CD14-positive monocyte (primary cell): ENCODE measurements around the gene CCDC194. TPM values are rescaled to one million over a fixed set of nuclear protein-coding genes. Genes with fewer than 3 reads are reported as not detected.

Experiments
- DNase-seq, 3 donors: peaks; one replicate each; pipeline ENCODE4 v3.0.0-alpha.2; 2011 to 2022
- H2AFZ ChIP-seq: 2 replicates; pipeline ENCODE4 v1.6.0; 2012; ENCODE audit warnings: mild to moderate bottlenecking, low read depth, low read length, inconsistent platforms; ENCODE audit not compliant: insufficient read depth, poor library complexity, severe bottlenecking
- H3K27ac ChIP-seq, 2 donors: 1 replicate in 1 of 2; 2 replicates in 1 of 2; pipeline ENCODE4 v1.5.1; 2012 to 2013; ENCODE audit warnings: low read length in 2 of 2, control low read depth in 1 of 2, inconsistent platforms in 1 of 2, low read depth in 1 of 2, mild to moderate bottlenecking in 1 of 2
- H3K27me3 ChIP-seq, 2 donors: one replicate each; pipeline versions ENCODE4 v1.6.0 to v1.6.1; 2011 to 2013; ENCODE audit warnings: low read length in 2 of 2; ENCODE audit not compliant: control insufficient read depth in 2 of 2, insufficient read depth in 2 of 2
- H3K36me3 ChIP-seq, 2 donors: replicated peaks in 1 of 2; 1 replicate in 1 of 2; 2 replicates in 1 of 2; pipeline versions ENCODE4 v1.5.1 to v1.6.1; 2012 to 2013; ENCODE audit warnings: low read length in 2 of 2, control low read depth in 1 of 2, inconsistent platforms in 1 of 2, mild to moderate bottlenecking in 1 of 2; ENCODE audit not compliant: insufficient read depth in 2 of 2, control insufficient read depth in 1 of 2
- H3K4me1 ChIP-seq, 2 donors: 1 replicate in 1 of 2; 2 replicates in 1 of 2; pipeline versions ENCODE4 v1.5.1 to v1.6.1; 2012 to 2013; ENCODE audit warnings: low read length in 2 of 2, control low read depth in 1 of 2, inconsistent platforms in 1 of 2, mild to moderate bottlenecking in 1 of 2, moderate library complexity in 1 of 2; ENCODE audit not compliant: insufficient read depth in 2 of 2, control insufficient read depth in 1 of 2
- H3K4me2 ChIP-seq: replicated peaks from 2 replicates; pipeline ENCODE3; 2012; ENCODE audit warnings: low read length, moderate library complexity, mild to moderate bottlenecking; ENCODE audit not compliant: poor library complexity, severe bottlenecking; ENCODE audit errors: extremely low read depth
- H3K4me3 ChIP-seq, 3 experiments: fragments of 200-600 bp in 1 of 3; sonication (generic) in 1 of 3; replicated peaks in 1 of 3; 1 replicate in 2 of 3; 2 replicates in 1 of 3; pipeline ENCODE4 v1.5.1; 2011 to 2013; ENCODE audit warnings: low read length in 3 of 3, mild to moderate bottlenecking in 3 of 3, control low read depth in 2 of 3, low read depth in 2 of 3, inconsistent platforms in 1 of 3, moderate library complexity in 1 of 3
- H3K79me2 ChIP-seq: 2 replicates; pipeline ENCODE4 v1.6.0; 2012; ENCODE audit warnings: mild to moderate bottlenecking, control low read depth, inconsistent platforms, low read length, moderate library complexity; ENCODE audit not compliant: insufficient read depth
- H3K9ac ChIP-seq: 2 replicates; pipeline ENCODE4 v1.6.0; 2017; ENCODE audit warnings: low read length, mild to moderate bottlenecking; ENCODE audit not compliant: insufficient read depth, poor library complexity, severe bottlenecking
- H3K9me3 ChIP-seq, 2 donors: replicated peaks in 1 of 2; 1 replicate in 1 of 2; 2 replicates in 1 of 2; pipeline versions ENCODE4 v1.5.1 to v1.6.1; 2012 to 2013; ENCODE audit warnings: low read length in 2 of 2, control low read depth in 1 of 2; ENCODE audit not compliant: control insufficient read depth in 1 of 2, insufficient read depth in 1 of 2
- H4K20me1 ChIP-seq: 2 replicates; pipeline ENCODE4 v1.6.0; 2012; ENCODE audit warnings: mild to moderate bottlenecking, low read length, control low read depth, moderate library complexity; ENCODE audit not compliant: insufficient read depth
- H3K27ac Mint-ChIP-seq, 7 donors: one replicate each; pipeline ENCODE4 v1.8.0; 2020; ENCODE audit warnings: mild to moderate bottlenecking in 7 of 7, mixed read lengths in 7 of 7, moderate library complexity in 6 of 7, inconsistent platforms in 2 of 7
- H3K27me3 Mint-ChIP-seq, 3 donors: one replicate each; pipeline ENCODE4 v1.8.0; 2021 to 2022; ENCODE audit warnings: low read depth in 3 of 3, mild to moderate bottlenecking in 3 of 3, mixed read lengths in 3 of 3, moderate library complexity in 3 of 3, inconsistent platforms in 1 of 3
- H3K36me3 Mint-ChIP-seq, 2 donors: one replicate each; pipeline ENCODE4 v1.8.0; 2020; ENCODE audit warnings: mixed read lengths in 2 of 2, inconsistent platforms in 1 of 2, mild to moderate bottlenecking in 1 of 2
- H3K4me1 Mint-ChIP-seq: one replicate; pipeline ENCODE4 v1.8.0; 2020; ENCODE audit warnings: mild to moderate bottlenecking, mixed read lengths
- H3K4me3 Mint-ChIP-seq, 2 donors: one replicate each; pipeline ENCODE4 v1.8.0; 2020; ENCODE audit warnings: mild to moderate bottlenecking in 2 of 2, mixed read lengths in 2 of 2, moderate library complexity in 1 of 2
- H3K9me3 Mint-ChIP-seq, 7 donors: one replicate each; pipeline ENCODE4 v1.8.0; 2020 to 2022; ENCODE audit warnings: mixed read lengths in 7 of 7, mild to moderate bottlenecking in 6 of 7, moderate library complexity in 6 of 7, inconsistent platforms in 2 of 7
- CTCF ChIP-seq: fragments of 200-600 bp; IDR thresholded peaks from one replicate; pipeline ENCODE4 v1.8.0; 2022; ENCODE audit warnings: antibody characterized with exemption, mild to moderate bottlenecking
- WGBS: methylation state at CpG from one replicate; pipeline ENCODE4 v1.1.5; 2013; ENCODE audit warnings: missing lambda C conversion rate; ENCODE audit not compliant: insufficient coverage; 5-methylcytosine and 5-hydroxymethylcytosine counted together
- intact Hi-C, 2 donors: fragments of 100-400 bp; cut with micrococcal nuclease; formaldehyde crosslinking; loops; one replicate each; pipeline versions ENCODE4 v1.15.0 to v1.15.1; 2023
- polyA plus RNA-seq, 3 donors: library from polyadenylated mRNA; depleted of rRNA in 1 of 3; unstranded in 2 of 3; stranded (reverse) in 1 of 3; fragments of 300-500 nt in 2 of 3; fragments of >200 nt in 1 of 3; fragmentation: Illumina TruSeq in 2 of 3; gene quantifications; 1 replicate in 2 of 3; 2 replicates in 1 of 3; pipeline ENCODE4 v1.2.3, GENCODE V29; 2012 to 2021

CCDC194 gene
- polyA plus RNA-seq, 3 donors: 0.52 TPM; not detected in 2

GRCh38 chr19:17351815-17352435, 42.1 kb downstream of the CCDC194 start:
- no peaks in the 10 kb centered on the region for H3K36me3 Mint-ChIP-seq
- H3K4me2 ChIP-seq: no peak overlapping the region
- TF ChIP-seq CTCF: no peak
- H3K79me2 ChIP-seq: no peaks in the 10 kb centered on the region
- no peaks in the 10 kb centered on the region for H3K9me3 ChIP-seq
- peaks cover 0 to 3% (median 0%) of the 10 kb centered on the region in 7 donors for H3K9me3 Mint-ChIP-seq
- H3K4me3 Mint-ChIP-seq: peak overlapping the region in 1 of 2 donors; percentile 69
- peaks cover 18% of the 10 kb centered on the region for H3K4me1 Mint-ChIP-seq
- H3K27me3 ChIP-seq: peaks cover 0 to 19% of the 10 kb centered on the region in 2 donors
- no peak overlapping the region for H3K27ac Mint-ChIP-seq
- 85% methylated on average over 35 of the region's 45 CpGs for WGBS
- H3K4me3 ChIP-seq: no peak overlapping the region
- no peak overlapping the region for H3K27ac ChIP-seq
- H2AFZ ChIP-seq: no peak overlapping the region
- peaks cover 3 to 5% of the 10 kb centered on the region in 2 donors for H3K4me1 ChIP-seq
- no peak overlapping the region for H3K9ac ChIP-seq
- intact Hi-C loops: no loop called here
- DNase-seq: no peak
- no peaks in the 10 kb centered on the region for H4K20me1 ChIP-seq
- H3K36me3 ChIP-seq: no peaks in the 10 kb centered on the region
- H3K27me3 Mint-ChIP-seq: peaks cover 17 to 53% (median 44%) of the 10 kb centered on the region in 3 donors

GRCh38 chr19:17348700-17349099, 45.3 kb downstream of the CCDC194 start:
- Histone ChIP-seq H3K9me3 (no peaks in the 10 kb centered on the region), H3K9ac (no peak overlapping the region), H3K4me3 (no peak overlapping the region), H3K36me3 (no peaks in the 10 kb centered on the region), H2AFZ (peak overlapping the region; percentile 53), H3K4me2 (no peak overlapping the region), H3K27me3 (peaks cover 0 to 19% of the 10 kb centered on the region in 2 donors), H3K4me1 (peaks cover 5 to 6% of the 10 kb centered on the region in 2 donors), H3K79me2 (no peaks in the 10 kb centered on the region), H3K27ac (no peak overlapping the region), H4K20me1 (no peaks in the 10 kb centered on the region)
- Mint-ChIP-seq H3K4me1 (peaks cover 21% of the 10 kb centered on the region), H3K27ac (no peak overlapping the region), H3K36me3 (no peaks in the 10 kb centered on the region), H3K9me3 (peaks cover 0 to 3% (median 0%) of the 10 kb centered on the region in 7 donors), H3K27me3 (peaks cover 16 to 56% (median 40%) of the 10 kb centered on the region in 3 donors), H3K4me3 (peak overlapping the region in 1 of 2 donors; percentile 55)
- no peak for TF ChIP-seq CTCF
- intact Hi-C loops: loop anchor here in 1 of 2 donors (5.0 kb wide), 1 partner anchor 39 kb away; no protein-coding TSS in a partner anchor
- WGBS: 0% methylated on average over 8 of the region's 12 CpGs
- DNase-seq: no peak
